Mesendoderm (in vitro differentiated cells): Measurements from ENCODE around the gene AGFG2.

ENCODE experiments used
- DNase-seq: peaks from one replicate; pipeline ENCODE4 v3.0.0; 2013
- H2AK5ac ChIP-seq: 2 replicates; pipeline ENCODE4 v1.6.1; 2013; ENCODE audit warnings: low read length, inconsistent platforms
- H2BK120ac ChIP-seq: 2 replicates; pipeline ENCODE4 v1.6.1; 2013; ENCODE audit warnings: low read depth, mild to moderate bottlenecking, low read length, moderate library complexity, mixed read lengths
- H2BK15ac ChIP-seq: replicated peaks from 2 replicates; pipeline ENCODE4 v1.6.1; 2013; ENCODE audit warnings: low read depth, mild to moderate bottlenecking, moderate library complexity
- H2BK5ac ChIP-seq: 2 replicates; pipeline ENCODE4 v1.6.1; 2013; ENCODE audit warnings: low read length, inconsistent platforms
- H3K18ac ChIP-seq: 2 replicates; pipeline ENCODE4 v1.6.1; 2013; ENCODE audit warnings: mild to moderate bottlenecking, low read length, mixed read lengths
- H3K23ac ChIP-seq: one replicate; pipeline ENCODE4 v1.6.1; 2013; ENCODE audit warnings: low read length
- H3K27ac ChIP-seq: 2 replicates; pipeline ENCODE4 v1.5.1; 2013; ENCODE audit warnings: low read depth, mild to moderate bottlenecking, inconsistent platforms, low read length, moderate library complexity
- H3K27me3 ChIP-seq: 2 replicates; pipeline ENCODE4 v1.6.1; 2013; ENCODE audit warnings: low read length, control low read depth, mild to moderate bottlenecking, inconsistent platforms; ENCODE audit not compliant: insufficient read depth, poor library complexity
- H3K36me3 ChIP-seq: 2 replicates; pipeline ENCODE4 v1.6.1; 2013; ENCODE audit warnings: low read length, inconsistent platforms; ENCODE audit not compliant: control insufficient read depth, insufficient read depth
- H3K4ac ChIP-seq: one replicate; pipeline ENCODE4 v1.6.1; 2013; ENCODE audit warnings: low read depth, mild to moderate bottlenecking, low read length, moderate library complexity
- H3K4me1 ChIP-seq: 2 replicates; pipeline ENCODE4 v1.6.1; 2013; ENCODE audit warnings: low read depth, low read length, inconsistent platforms; ENCODE audit not compliant: control insufficient read depth
- H3K4me2 ChIP-seq: 2 replicates; pipeline ENCODE4 v1.6.1; 2013; ENCODE audit warnings: low read length
- H3K4me3 ChIP-seq: 2 replicates; pipeline ENCODE4 v1.5.1; 2013; ENCODE audit warnings: mild to moderate bottlenecking, low read length
- H3K56ac ChIP-seq: one replicate; pipeline ENCODE4 v1.6.1; 2013; ENCODE audit warnings: low read length
- H3K79me1 ChIP-seq: 2 replicates; pipeline ENCODE4 v1.6.1; 2013; ENCODE audit warnings: low read length, inconsistent platforms
- H3K79me2 ChIP-seq: 2 replicates; pipeline ENCODE4 v1.6.1; 2013; ENCODE audit warnings: mild to moderate bottlenecking, low read length; ENCODE audit not compliant: control insufficient read depth, insufficient read depth
- H3K9ac ChIP-seq: 2 replicates; pipeline ENCODE4 v1.6.1; 2013; ENCODE audit warnings: low read length, inconsistent platforms
- H4K5ac ChIP-seq: one replicate; pipeline ENCODE4 v1.6.1; 2013; ENCODE audit warnings: low read length
- H4K8ac ChIP-seq: one replicate; pipeline ENCODE4 v1.6.1; 2013; ENCODE audit warnings: low read depth, mild to moderate bottlenecking, control low read depth, low read length, moderate library complexity
- WGBS: extraction: QIAGEN DNeasy Blood & Tissue Kit; methylation state at CpG from one replicate; pipeline ENCODE4 v1.1.7; 2013; ENCODE audit warnings: low lambda C conversion rate, missing lambda C conversion rate; ENCODE audit not compliant: insufficient coverage; ENCODE audit errors: extremely low coverage; 5-methylcytosine and 5-hydroxymethylcytosine counted together

The AGFG2 gene

DNA sequence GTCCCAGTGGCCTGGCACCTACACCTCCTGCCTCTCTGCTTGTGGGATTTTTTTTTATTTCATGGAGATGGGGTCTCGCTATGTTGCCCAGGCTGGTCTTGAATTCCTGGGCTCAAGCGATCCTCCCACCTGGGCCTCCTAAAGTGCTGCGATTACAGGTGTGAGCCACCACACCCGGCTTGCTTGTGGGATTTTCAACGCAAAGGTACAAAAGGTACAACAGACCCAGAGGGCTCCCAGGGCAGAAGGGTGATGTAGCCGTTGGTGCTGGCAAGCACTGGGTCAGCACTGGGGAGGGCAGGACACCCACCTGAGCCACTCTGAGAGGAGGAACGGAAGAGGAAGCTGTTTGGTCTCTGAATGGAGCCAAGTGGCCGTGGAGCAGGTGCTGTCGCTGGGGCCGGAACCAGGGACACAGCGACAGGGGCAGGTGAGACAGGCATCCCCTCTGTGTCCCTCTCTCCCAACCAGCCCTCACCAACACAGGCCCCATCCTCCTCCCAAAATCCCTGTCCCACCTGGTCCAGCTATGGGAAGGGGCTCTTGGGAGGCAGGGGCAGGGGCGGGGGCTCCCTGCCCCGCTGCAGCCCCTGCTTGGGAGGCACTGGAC is 37.5 kb downstream of the AGFG2 start:
- Histone ChIP-seq H3K4me1 (peaks cover 4% of the 10 kb centered on the region), H3K79me1 (peaks cover 2% of the 10 kb centered on the region), H3K56ac (no peak overlapping the region), H3K27me3 (no peaks in the 10 kb centered on the region), H4K5ac (no peak overlapping the region), H4K8ac (no peak overlapping the region), H3K9ac (no peak overlapping the region), H3K4ac (no peak overlapping the region), H3K23ac (no peak overlapping the region), H3K4me2 (no peak overlapping the region), H3K27ac (no peak overlapping the region), H2BK5ac (no peak overlapping the region), H2AK5ac (no peak overlapping the region), H3K18ac (no peak overlapping the region), H3K79me2 (no peaks in the 10 kb centered on the region), H2BK120ac (no peak overlapping the region), H3K4me3 (no peak overlapping the region), H3K36me3 (peaks cover 6% of the 10 kb centered on the region), H2BK15ac (no peak overlapping the region)
- no peak for DNase-seq
- no CpG with 5 or more reads among the region's 13 CpGs for WGBS

GRCh38 chr7:100577103-100577502 is 38.1 kb downstream of the AGFG2 start:
- Histone ChIP-seq H4K5ac (no peak overlapping the region), H3K56ac (no peak overlapping the region), H3K23ac (no peak overlapping the region), H3K36me3 (peaks cover 10% of the 10 kb centered on the region), H2BK5ac (no peak overlapping the region), H3K9ac (no peak overlapping the region), H3K4me1 (no peaks in the 10 kb centered on the region), H3K27me3 (no peaks in the 10 kb centered on the region), H4K8ac (no peak overlapping the region), H3K4me2 (no peak overlapping the region), H2AK5ac (no peak overlapping the region), H3K79me2 (no peaks in the 10 kb centered on the region), H3K4me3 (no peak overlapping the region), H3K4ac (no peak overlapping the region), H3K18ac (no peak overlapping the region), H3K27ac (no peak overlapping the region), H2BK15ac (no peak overlapping the region), H3K79me1 (peaks cover 2% of the 10 kb centered on the region), H2BK120ac (no peak overlapping the region)
- no peak for DNase-seq
- no CpG with 5 or more reads among the region's 24 CpGs for WGBS

DNA sequence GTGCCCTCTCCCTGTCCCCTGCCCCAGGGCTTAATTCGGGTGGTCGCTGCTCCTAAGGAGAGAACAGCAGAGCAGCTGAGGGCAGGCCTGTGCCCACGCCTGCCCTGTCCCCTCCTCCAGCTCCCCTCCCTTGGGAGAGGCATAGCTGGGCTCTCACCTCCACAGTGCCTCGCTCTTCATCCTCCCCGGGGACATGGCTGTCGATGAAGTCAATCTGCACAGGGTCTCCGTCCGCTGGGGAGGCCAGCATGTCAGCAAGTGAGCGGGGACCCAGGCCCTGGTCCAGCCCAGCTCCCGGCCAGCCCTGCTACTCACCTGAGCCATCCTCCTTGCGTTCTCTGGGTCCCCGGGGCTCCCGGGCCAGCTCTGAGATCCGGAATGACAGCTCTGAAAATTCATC is 38.5 kb downstream of the AGFG2 start:
- DNase-seq, result no peak
- H3K79me1 ChIP-seq, result peaks cover 2% of the 10 kb centered on the region
- no peaks in the 10 kb centered on the region for H3K79me2 ChIP-seq
- H3K4me3 ChIP-seq, result no peak overlapping the region
- H3K4me2 ChIP-seq, result no peak overlapping the region
- no peak overlapping the region for H3K56ac ChIP-seq
- no peaks in the 10 kb centered on the region for H3K27me3 ChIP-seq
- H3K4me1 ChIP-seq, result no peaks in the 10 kb centered on the region
- no peak overlapping the region for H3K23ac ChIP-seq
- no peak overlapping the region for H3K18ac ChIP-seq
- no peak overlapping the region for H3K27ac ChIP-seq
- no peak overlapping the region for H3K9ac ChIP-seq
- no peak overlapping the region for H4K8ac ChIP-seq
- H3K36me3 ChIP-seq, result peaks cover 10% of the 10 kb centered on the region
- H4K5ac ChIP-seq, result no peak overlapping the region
- no peak overlapping the region for H2BK120ac ChIP-seq
- no peak overlapping the region for H2BK15ac ChIP-seq
- no peak overlapping the region for H3K4ac ChIP-seq
- H2BK5ac ChIP-seq, result no peak overlapping the region
- H2AK5ac ChIP-seq, result no peak overlapping the region
- no CpG with 5 or more reads among the region's 14 CpGs for WGBS

DNA sequence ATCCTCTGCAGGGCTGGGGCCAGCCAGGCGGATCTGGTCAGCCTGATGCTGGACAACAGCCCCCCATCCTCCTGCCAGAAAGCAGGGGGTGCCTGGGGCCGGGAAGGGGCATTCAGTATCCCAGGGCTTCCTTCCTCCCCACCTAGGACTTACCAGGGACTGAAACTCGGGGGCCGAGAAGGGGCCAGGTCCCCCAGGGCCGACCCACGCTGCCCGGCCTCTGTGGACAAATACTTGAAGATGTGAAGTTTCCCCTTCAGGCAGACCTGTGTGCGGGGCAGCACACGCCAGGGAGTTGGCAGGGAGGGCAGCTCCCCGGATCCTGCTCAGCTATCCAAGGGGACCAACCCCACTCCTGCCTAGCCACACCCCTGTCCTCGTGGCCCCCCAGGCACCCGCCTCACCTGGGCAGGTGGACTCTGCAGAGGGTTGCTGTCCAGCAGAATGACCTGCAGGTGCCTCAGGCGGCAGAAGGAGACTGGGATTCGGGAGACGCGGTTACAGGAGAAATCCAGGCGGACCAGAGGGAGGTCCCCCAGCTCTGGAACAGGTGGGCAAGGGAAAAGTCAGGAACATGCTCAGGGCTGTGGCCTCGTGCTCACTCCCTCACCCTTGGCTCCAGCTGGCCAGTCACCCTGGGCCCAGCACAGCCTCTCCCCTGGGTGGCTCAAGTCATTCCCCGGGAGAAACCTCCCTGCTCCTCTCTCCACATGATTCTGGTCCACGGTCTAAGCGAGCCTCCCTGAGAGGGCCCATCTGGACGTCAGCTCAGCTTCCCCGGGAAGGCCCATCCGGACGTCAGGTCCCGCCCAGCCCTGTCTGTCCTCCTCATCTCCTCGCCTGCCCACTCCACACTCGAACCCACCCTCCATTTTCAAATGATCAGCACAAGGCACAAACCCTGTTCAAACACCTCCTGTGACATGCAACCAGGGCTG is 39.5 kb downstream of the AGFG2 start:
- no peak overlapping the region for H2AK5ac ChIP-seq
- no peak overlapping the region for H3K9ac ChIP-seq
- no CpG with 5 or more reads among the region's 28 CpGs for WGBS
- H2BK15ac ChIP-seq, result no peak overlapping the region
- no peak overlapping the region for H3K4me2 ChIP-seq
- DNase-seq, result no peak
- no peak overlapping the region for H3K18ac ChIP-seq
- H4K5ac ChIP-seq, result no peak overlapping the region
- H2BK120ac ChIP-seq, result no peak overlapping the region
- no peaks in the 10 kb centered on the region for H3K79me2 ChIP-seq
- no peak overlapping the region for H3K23ac ChIP-seq
- H3K36me3 ChIP-seq, result peaks cover 10% of the 10 kb centered on the region
- H4K8ac ChIP-seq, result no peak overlapping the region
- no peak overlapping the region for H3K56ac ChIP-seq
- H3K27me3 ChIP-seq, result no peaks in the 10 kb centered on the region
- no peaks in the 10 kb centered on the region for H3K4me1 ChIP-seq
- H3K27ac ChIP-seq, result no peak overlapping the region
- no peak overlapping the region for H3K4ac ChIP-seq
- H2BK5ac ChIP-seq, result no peak overlapping the region
- peaks cover 2% of the 10 kb centered on the region for H3K79me1 ChIP-seq
- no peak overlapping the region for H3K4me3 ChIP-seq

- H4K8ac ChIP-seq, result no peak overlapping the region
- WGBS, result no CpG with 5 or more reads among the region's 11 CpGs
- H3K79me1 ChIP-seq, result peaks cover 10% of the 10 kb centered on the region
- no peaks in the 10 kb centered on the region for H3K27me3 ChIP-seq
- no peak overlapping the region for H3K23ac ChIP-seq
- no peak overlapping the region for H3K56ac ChIP-seq
- no peak overlapping the region for H4K5ac ChIP-seq
- no peak overlapping the region for H3K9ac ChIP-seq
- no peak overlapping the region for H3K18ac ChIP-seq
- H2BK120ac ChIP-seq, result no peak overlapping the region
- H2AK5ac ChIP-seq, result no peak overlapping the region
- no peak overlapping the region for H2BK5ac ChIP-seq
- H3K36me3 ChIP-seq, result peaks cover 10% of the 10 kb centered on the region
- H3K4me2 ChIP-seq, result no peak overlapping the region
- H2BK15ac ChIP-seq, result no peak overlapping the region
- H3K27ac ChIP-seq, result no peak overlapping the region
- H3K4ac ChIP-seq, result no peak overlapping the region
- DNase-seq, result no peak
- H3K4me1 ChIP-seq, result peaks cover 8% of the 10 kb centered on the region
- H3K4me3 ChIP-seq, result no peak overlapping the region
- H3K79me2 ChIP-seq, result no peaks in the 10 kb centered on the region
These were observed 41.7 kb downstream of the AGFG2 start for GRCh38 chr7:100580466-100581283.
